GM18868 (cell line): Measurements from ENCODE around the gene KRTAP1-4.
"Not testable (repeated sequence)": the region's sequence is repeated elsewhere in the genome, so short reads cannot be mapped to it uniquely, and the experiment has no call there.

Experiments used
- ATAC-seq: cut with Tn5 transposase; IDR thresholded peaks from one replicate; pipeline ENCODE4 v1.9.1; 2021; ENCODE audit warnings: mild to moderate bottlenecking, moderate library complexity; ENCODE audit not compliant: unreplicated experiment

Gene KRTAP1-4

DNA sequence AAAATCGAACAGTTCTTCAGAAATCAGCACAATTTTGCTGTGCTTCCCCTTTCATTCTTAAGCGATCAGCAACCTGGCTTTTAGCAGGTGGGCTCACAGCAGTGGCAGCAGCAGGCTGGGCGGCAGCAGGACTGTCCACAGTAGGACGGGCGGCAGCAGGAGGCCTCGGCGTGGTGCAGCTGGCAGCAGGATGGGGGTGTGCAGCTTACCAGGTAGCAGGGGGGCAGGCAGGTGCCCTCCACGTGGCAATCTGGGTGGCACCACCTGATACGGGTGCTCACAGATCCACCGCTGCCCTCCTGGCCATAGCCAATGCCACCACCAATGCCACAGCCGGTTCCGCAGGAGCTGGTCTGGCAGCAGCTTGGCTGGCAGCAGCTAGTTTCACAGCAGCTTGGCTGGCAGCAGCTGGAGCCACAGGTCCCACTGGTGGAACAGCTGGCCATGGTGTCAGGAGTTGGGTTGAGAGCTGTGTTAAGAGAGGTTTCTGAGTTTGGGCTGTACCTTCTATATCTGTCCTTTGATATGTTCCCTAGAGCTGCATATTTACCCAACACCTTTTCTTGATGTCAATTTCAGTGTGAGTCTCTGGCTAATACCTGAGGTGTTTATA is at the start of gene KRTAP1-4:
KRTAP1-4 (minus strand) TSS at position 563 of the 613 bp plus-strand sequence; CDS start at position 446, 117 bp downstream.
- no peak for ATAC-seq

DNA sequence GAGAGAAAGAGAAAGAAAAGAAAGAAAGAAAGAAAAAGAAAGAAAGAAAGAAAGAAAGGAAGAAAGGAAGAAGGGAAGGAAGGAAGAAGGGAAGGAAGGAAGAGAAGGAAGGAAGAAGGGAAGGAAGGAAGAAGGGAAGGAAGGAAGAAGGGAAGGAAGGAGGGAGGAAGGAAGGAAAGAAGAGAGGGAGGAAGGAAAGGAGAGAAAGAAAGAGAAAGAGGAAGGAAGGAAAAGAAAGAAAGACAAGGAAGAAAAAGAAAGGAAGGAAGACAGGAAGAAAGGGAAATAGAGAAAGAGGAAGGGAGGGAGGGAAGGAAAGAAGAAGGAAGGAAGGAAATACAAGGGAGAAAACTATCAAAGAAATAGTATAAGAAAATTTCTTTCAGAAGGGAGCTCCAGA is 46.8 kb upstream of the KRTAP1-4 start:
- ATAC-seq, result no peak

DNA sequence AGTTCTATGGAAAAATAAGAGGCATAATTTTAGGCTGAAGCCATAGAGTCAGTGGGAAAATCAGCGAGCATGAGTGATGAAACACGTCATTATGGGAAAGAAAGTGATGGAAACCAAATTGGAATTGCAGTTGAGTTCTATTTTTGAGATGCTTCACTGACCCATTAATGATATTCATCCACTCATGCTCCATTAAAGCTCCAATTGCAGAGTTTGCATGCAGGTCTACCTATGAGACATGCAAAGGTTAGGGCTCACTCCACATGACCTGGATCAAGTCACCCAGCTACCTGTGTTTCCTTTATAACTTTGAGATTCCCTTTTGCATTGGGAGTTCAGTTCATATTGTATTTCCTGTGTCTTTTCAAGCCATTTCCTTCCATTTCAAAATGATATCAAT is 43.7 kb upstream of the KRTAP1-4 start:
- ATAC-seq, result no peak

DNA sequence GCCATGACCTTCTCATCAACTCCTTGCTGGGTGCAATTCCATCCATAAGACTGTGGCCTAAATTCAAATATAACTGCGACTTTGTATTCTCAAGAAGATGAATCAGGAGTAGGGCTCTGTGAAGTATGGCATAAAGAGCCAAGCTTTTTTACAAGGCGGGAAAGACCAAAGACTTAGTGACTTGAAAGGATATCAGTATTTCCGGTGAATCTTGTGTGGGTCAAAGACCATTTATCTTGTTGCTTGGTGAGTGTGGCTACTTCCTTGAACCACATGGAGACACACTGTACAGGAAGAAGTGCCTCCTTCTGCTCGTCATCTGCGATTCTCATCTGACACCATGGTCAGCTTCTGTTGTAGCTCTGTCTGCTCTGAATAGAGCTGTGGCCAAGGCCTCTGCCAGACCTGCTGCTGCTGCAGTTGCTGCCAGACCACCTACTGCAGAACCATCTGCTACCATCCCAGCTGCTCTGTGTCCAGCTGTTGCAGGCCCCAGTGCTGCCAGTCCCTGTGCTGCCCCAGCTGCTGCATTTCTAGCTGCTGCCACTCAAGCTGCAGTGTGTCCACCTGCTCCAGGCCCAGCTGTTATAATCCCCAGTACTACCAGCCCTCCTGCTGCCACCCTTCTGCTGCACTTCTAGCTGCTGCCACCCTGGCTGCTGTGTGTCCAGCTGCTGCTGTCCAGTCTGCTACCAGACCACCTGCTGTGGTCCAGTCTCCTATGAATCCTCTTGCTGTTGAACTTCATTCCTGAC is 41.8 kb upstream of the KRTAP1-4 start:
- ATAC-seq, result no peak

GRCh38 chr17:41069031-41069430 is 39.0 kb upstream of the KRTAP1-4 start:
- no peak for ATAC-seq

- ATAC-seq, result no peak
These were observed 37.3 kb upstream of the KRTAP1-4 start for GRCh38 chr17:41067281-41067680.

DNA sequence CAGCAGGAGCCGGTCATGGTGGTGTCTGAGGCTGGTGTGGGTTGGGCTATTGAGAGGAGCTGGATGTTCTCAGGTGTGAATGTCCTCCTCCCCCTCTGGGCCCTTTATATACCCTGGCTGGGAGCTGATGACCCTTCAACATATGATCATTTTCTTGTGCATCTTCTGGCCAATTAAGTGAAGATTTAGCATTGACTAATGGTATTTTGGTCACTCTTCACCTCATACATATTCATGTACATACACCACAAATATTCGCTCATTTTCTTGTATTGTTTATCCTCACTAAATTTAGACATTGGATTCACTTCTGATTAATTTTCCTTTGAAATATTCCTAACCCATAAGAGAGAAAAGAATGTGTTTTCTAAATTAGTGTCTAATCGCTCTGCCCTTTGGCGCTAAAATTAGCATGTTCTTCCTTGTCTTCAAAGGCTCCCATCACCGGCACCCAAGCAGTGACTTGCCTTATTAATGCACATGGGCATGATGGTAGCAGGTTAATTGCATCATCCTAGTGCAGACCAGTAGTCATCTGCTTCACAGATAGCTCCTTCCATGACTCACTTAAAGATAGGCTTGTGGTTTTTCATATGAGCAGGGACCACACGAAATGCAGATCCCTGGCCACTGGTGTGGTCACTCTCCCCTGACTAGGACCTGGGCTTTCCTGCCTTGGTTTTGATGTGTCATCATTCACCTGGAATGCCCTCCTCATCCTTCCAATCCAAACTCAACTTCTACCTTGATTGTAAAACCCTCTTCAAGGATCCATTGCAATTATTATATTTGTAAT is 36.0 kb upstream of the KRTAP1-4 start, which contains the start of gene KRTAP2-4:
KRTAP2-4 (minus strand) TSS at position 51 of the 796 bp plus-strand sequence; CDS start at position 17, 34 bp downstream.
- no peak for ATAC-seq

GRCh38 chr17:41065016-41065689 is 35.2 kb upstream of the KRTAP1-4 start:
- ATAC-seq, result not testable (repeated sequence)

DNA sequence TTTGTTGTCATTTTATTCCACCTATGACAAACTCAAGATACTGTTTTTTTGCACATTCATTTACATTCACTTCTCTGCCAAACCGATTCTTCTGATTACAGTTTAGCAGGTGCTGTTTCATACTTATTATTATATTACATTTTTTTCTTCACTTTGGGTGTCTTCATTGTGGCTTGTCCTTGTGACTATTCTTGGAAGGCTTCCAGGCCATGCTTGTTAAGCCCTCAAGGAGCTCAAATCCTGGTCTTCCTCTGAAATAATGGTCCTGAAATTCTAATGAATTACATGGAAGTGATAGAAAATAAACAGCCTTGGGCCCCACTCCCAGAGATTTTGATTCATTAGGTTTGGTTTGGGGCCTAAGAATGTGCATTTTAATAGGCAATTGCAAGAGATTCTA is 34.3 kb upstream of the KRTAP1-4 start:
- ATAC-seq, result no peak

DNA sequence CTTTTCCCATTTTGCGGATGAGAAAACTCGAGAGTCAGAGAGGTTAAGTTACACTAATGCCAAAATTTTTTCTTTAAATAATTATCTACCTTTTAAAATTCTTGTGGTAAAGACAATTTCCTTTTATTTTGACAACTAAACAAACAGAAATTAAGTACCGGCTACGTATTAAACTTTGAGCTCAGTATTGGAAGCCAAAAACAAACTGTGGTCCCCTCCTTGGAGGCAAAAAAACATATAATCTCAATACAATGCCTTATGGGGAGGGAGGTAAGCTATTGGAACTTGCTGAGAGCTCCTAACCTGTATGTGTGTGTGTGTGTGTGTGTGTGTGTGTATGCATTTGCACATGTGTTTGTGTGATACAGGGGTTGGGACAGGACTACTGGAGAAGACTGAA is 33.5 kb upstream of the KRTAP1-4 start:
- ATAC-seq, result no peak

- no peak for ATAC-seq
These were observed 32.0 kb upstream of the KRTAP1-4 start for GRCh38 chr17:41061964-41062363.

- ATAC-seq, result no peak
These were observed 30.1 kb upstream of the KRTAP1-4 start, which contains the start of gene KRTAP2-3 for GRCh38 chr17:41060052-41060604. Gene KRTAP2-3, minus strand, starts transcription at chr17:41060114. Its CDS starts 64 bp downstream, at chr17:41060050.

- ATAC-seq, result not testable (repeated sequence)
These were observed 29.5 kb upstream of the KRTAP1-4 start for GRCh38 chr17:41059276-41060051.

GRCh38 chr17:41058741-41059140 is 28.7 kb upstream of the KRTAP1-4 start:
- no peak for ATAC-seq

DNA sequence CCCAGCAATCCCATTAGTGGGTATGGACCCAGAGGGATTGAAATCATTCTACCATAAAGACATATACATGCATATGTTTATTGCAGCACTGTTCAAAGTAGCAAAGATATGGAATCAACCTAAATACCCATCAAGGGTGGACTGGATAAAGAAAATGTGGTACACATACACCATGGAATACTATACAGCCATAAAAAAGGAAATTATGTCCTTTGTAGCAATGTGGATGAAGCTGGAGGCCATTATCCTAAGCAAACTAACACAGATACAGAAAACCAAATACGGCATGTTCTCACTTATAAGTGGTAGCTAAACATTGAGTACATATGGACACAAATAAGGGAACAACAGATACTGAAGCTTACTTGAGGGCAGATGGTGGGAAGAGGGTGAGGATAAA is 27.6 kb upstream of the KRTAP1-4 start:
- ATAC-seq, result no peak

DNA sequence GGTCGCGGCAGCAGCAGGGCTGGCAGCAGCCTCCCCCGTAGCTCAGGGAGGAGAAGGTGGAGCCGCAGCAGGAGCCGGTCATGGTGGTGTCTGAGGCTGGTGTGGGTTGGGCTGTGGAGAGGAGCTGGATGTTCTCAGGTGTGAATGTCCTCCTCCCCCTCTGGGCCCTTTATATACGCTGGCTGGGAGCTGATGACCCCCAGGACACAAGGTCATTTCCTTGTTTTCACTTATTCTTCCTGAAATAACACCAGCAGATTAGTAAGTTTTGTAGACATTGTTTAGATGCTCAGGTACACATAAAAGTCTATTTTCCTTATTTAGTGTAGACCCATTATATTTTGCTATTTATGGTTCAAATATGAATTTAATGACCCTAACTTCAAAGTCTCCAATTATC is 25.1 kb upstream of the KRTAP1-4 start, which contains the start of gene KRTAP2-2:
KRTAP2-2 (minus strand) TSS at position 101 of the 400 bp plus-strand sequence; CDS start at position 82, 19 bp downstream.
- ATAC-seq, result not testable (repeated sequence)

- ATAC-seq, result not testable (repeated sequence)
These were observed 24.6 kb upstream of the KRTAP1-4 start for GRCh38 chr17:41054556-41054955.

DNA sequence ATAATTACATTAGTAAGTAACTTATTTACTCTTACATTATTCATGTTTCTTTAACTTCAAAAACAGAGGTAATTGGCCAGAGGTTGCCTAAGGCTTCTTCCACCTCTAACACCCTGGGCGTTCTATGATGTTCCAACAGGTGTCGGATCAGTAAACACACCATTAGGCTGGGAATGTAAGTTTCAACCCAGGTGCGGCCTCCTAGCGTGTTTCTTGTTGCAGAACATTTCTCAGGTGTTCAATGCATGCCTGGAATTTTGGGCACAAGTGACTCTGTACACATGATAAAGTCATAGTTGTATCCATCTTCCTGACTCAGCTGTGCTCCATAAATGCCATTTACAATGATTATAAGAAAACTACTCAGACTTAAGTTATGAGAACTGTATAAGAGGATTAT is 24.0 kb upstream of the KRTAP1-4 start:
- no peak for ATAC-seq

GRCh38 chr17:41052566-41052965 is 22.6 kb upstream of the KRTAP1-4 start:
- ATAC-seq, result no peak

DNA sequence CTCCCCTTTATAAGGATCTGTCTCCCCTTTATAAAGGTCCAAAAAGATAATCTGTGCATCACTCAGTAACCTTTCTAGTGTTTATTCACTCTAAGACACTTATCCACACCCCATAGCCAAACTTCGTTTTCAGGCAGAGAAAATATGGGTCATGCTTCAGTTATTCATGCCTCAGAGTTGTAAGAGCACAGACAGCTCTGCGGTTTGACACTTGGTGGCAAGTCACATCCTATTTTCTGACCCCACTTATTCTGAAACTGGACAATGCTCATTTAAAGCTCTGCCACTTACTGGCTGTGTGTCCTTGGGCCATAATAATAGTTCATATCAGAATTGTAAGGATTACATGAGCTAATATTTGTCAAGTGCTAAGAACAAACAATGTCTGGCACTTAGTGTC is 19.1 kb upstream of the KRTAP1-4 start:
- ATAC-seq, result no peak
